ENCODE results near the gene SSBP2. TPM values are rescaled to one million over a fixed set of nuclear protein-coding genes. Genes with fewer than 3 reads are reported as not detected.

SSBP2 gene
- total and polyA plus RNA-seq, 2 of the 8 experiments (the other 6 are each of a cell fraction or from before 2014, with no cell fraction given): 21.5 to 36.2 TPM

- Histone ChIP-seq H3K4me2 (ENCODE audit: insufficient read depth in 1 of 2, low read depth in 2 of 2, low read length in 2 of 2) (no peak overlapping the region), H3K4me1 (replicated peaks in 1 of 4; ENCODE audit: control insufficient read depth in 3 of 4, insufficient read depth in 4 of 4, low read length in 3 of 4) (peaks cover 0 to 7% (median 3%) of the 10 kb centered on the region in 4 experiments; a peak in 4 of 7 replicates), H3K27me3 (replicated peaks in 1 of 4; ENCODE audit: control insufficient read depth in 3 of 4, extremely low read depth in 1 of 4, insufficient read depth in 3 of 4, low read length in 3 of 4) (no peaks in the 10 kb centered on the region), H3K23ac (ENCODE audit: insufficient read length) (no peak overlapping the region), H3K9me3 (ENCODE audit: insufficient read depth in 2 of 2, low read depth in 1 of 2, low read length in 1 of 2) (no peaks in the 10 kb centered on the region), H4K91ac (replicated peaks; ENCODE audit: insufficient read length, low read length) (no peak overlapping the region), H3K23me2 (ENCODE audit: low read depth, low read length) (no peaks in the 10 kb centered on the region), H2BK5ac (ENCODE audit: low read depth, low read length) (no peak overlapping the region), H2BK120ac (replicated peaks; ENCODE audit: low read depth, low read length) (no peak overlapping the region), H2BK12ac (ENCODE audit: low read depth, low read length) (no peak overlapping the region), H3K36me3 (ENCODE audit: control insufficient read depth in 2 of 4, insufficient read depth in 4 of 4, low read length in 3 of 4) (peaks cover 0 to 8% (median 0%) of the 10 kb centered on the region in 4 experiments; a peak in 1 of 8 replicates), H4K8ac (ENCODE audit: extremely low read depth, insufficient read depth, low read length) (no peak overlapping the region), H4K20me1 (replicated peaks in 1 of 2; ENCODE audit: control insufficient read depth in 1 of 2, insufficient read depth in 2 of 2, low read length in 2 of 2) (no peaks in the 10 kb centered on the region), H4K5ac (ENCODE audit: insufficient read length, low read depth, low read length) (no peak overlapping the region), H3K79me2 (ENCODE audit: control insufficient read depth in 1 of 2, insufficient read depth in 2 of 2, low read length in 2 of 2) (no peaks in the 10 kb centered on the region), H3K27ac (ENCODE audit: low read depth, low read length) (no peak overlapping the region), H2BK20ac (ENCODE audit: low read length) (no peak overlapping the region), H3K14ac (ENCODE audit: insufficient read length) (no peak overlapping the region), H3K79me1 (ENCODE audit: low read depth, low read length) (no peaks in the 10 kb centered on the region), H2AK5ac (ENCODE audit: low read depth, low read length) (no peak overlapping the region), H3K18ac (ENCODE audit: extremely low read depth, low read length) (no peak overlapping the region), H2BK15ac (ENCODE audit: low read length) (no peak overlapping the region), H3K9ac (replicated peaks in 1 of 4; ENCODE audit: extremely low read depth in 1 of 4, low read depth in 3 of 4, low read length in 3 of 4) (no peak overlapping the region), H3K4me3 (ENCODE audit: extremely low read depth in 1 of 4, insufficient read depth in 2 of 4, low read depth in 3 of 4, low read length in 4 of 4) (no peak overlapping the region), H2AFZ (ENCODE audit: low read length) (no peak overlapping the region), H3K4ac (replicated peaks; ENCODE audit: insufficient read length, low read depth, low read length) (no peak overlapping the region), H3K56ac (replicated peaks; ENCODE audit: insufficient read length, low read depth, low read length) (no peak overlapping the region)
- TF ChIP-seq YY1 (IDR thresholded peaks at IDR 0.05; ENCODE audit: low read depth, low read length): no peak
- no peak for TF ChIP-seq NANOG (IDR thresholded peaks at IDR 0.05; ENCODE audit: insufficient read depth, low read depth, low read length, poor library complexity, severe bottlenecking)
- TF ChIP-seq CTCF (IDR thresholded peaks at IDR 0.05; ENCODE audit: control extremely low read depth in 1 of 3, insufficient read depth in 1 of 3, low read depth in 1 of 3, low read length in 3 of 3): no peak
- TF ChIP-seq RBBP5 (IDR thresholded peaks at IDR 0.05; ENCODE audit: borderline replicate concordance, low read depth, low read length): no peak
- TF ChIP-seq SIN3A (conservative IDR thresholded peaks at IDR 0.05 in 1 of 2, IDR thresholded peaks at IDR 0.05 in 1 of 2; ENCODE audit: low read depth in 1 of 2, low read length in 2 of 2): no peak
- no peak for TF ChIP-seq SRF (IDR thresholded peaks at IDR 0.05; ENCODE audit: low read depth, low read length)
- CTCF ChIA-PET (ENCODE audit: partially characterized antibody): no interaction called here
- 98% methylated on average over 2 of the region's 2 CpGs; no CpG with 5 or more reads in 1 of the 2 experiments for WGBS, 2 experiments (ENCODE audit: extremely low coverage in 1 of 2, insufficient coverage in 1 of 2, insufficient read length in 1 of 2, insufficient replicate concordance in 2 of 2, low coverage in 1 of 2, low lambda C conversion rate in 2 of 2, missing lambda C conversion rate in 1 of 2)
- POLR2A ChIA-PET (ENCODE audit: partially characterized antibody): no interaction called here
- FAIRE-seq: no peak
- no peak for DNase-seq (ENCODE audit: low read depth in 1 of 2, low spot score in 2 of 2)
Observed at GRCh38 chr5:81605299-81605698, 145.6 kb downstream of the SSBP2 start.
